Neural progenitor cell (in vitro differentiated cells): Measurements from ENCODE around the gene SMYD3. TPM values are rescaled to one million over a fixed set of nuclear protein-coding genes. Genes with fewer than 3 reads are reported as not detected.

Experiments
- DNase-seq: peaks from one replicate; pipeline ENCODE4 v3.0.0-alpha.2; 2016; ENCODE audit warnings: low spot score
- H2AFZ ChIP-seq: fragments of 200-600 bp; sonication (generic); replicated peaks from 2 replicates; pipeline ENCODE4 v1.6.1; 2016; ENCODE audit warnings: antibody characterized with exemption
- H3F3A ChIP-seq: fragments of 200-600 bp; sonication (generic); 2 replicates; pipeline ENCODE4 v1.6.1; 2016; ENCODE audit warnings: antibody characterized with exemption, low read depth
- H3K27ac ChIP-seq: fragments of 200-600 bp; sonication (generic); 2 replicates; pipeline ENCODE4 v1.5.1; 2016; ENCODE audit warnings: mild to moderate bottlenecking
- H3K27me3 ChIP-seq: fragments of 200-600 bp; sonication (generic); 2 replicates; pipeline ENCODE4 v1.6.1; 2016; ENCODE audit warnings: mild to moderate bottlenecking, moderate library complexity
- H3K36me3 ChIP-seq: fragments of 200-600 bp; sonication (generic); 2 replicates; pipeline ENCODE4 v1.5.1; 2016
- H3K4me1 ChIP-seq: fragments of 200-600 bp; sonication (generic); 2 replicates; pipeline ENCODE4 v1.6.1; 2016; ENCODE audit warnings: mixed run types
- H3K4me2 ChIP-seq: fragments of 200-600 bp; sonication (generic); 2 replicates; pipeline ENCODE4 v1.6.1; 2016
- H3K4me3 ChIP-seq: fragments of 200-600 bp; sonication (generic); 2 replicates; pipeline ENCODE4 v1.5.1; 2016
- H3K79me2 ChIP-seq: fragments of 200-600 bp; sonication (generic); 2 replicates; pipeline ENCODE4 v1.6.1; 2016; ENCODE audit warnings: low read depth
- H3K9ac ChIP-seq: fragments of 200-600 bp; sonication (generic); 2 replicates; pipeline ENCODE4 v1.6.1; 2016
- H3K9me3 ChIP-seq: fragments of 200-600 bp; sonication (generic); 2 replicates; pipeline ENCODE4 v1.5.1; 2016; ENCODE audit warnings: low read depth
- H4K20me1 ChIP-seq: fragments of 200-600 bp; sonication (generic); 2 replicates; pipeline ENCODE4 v1.6.1; 2016; ENCODE audit warnings: low read depth
- H3K27ac Mint-ChIP-seq: 3 replicates; pipeline ENCODE4 v1.8.0; 2021; ENCODE audit warnings: mixed read lengths
- H3K27me3 Mint-ChIP-seq: 2 replicates; pipeline ENCODE4 v1.8.0; 2022; ENCODE audit warnings: low read depth, mild to moderate bottlenecking, inconsistent platforms, moderate library complexity, mixed read lengths; ENCODE audit not compliant: insufficient read depth
- H3K36me3 Mint-ChIP-seq: 3 replicates; pipeline ENCODE4 v1.8.0; 2021; ENCODE audit warnings: mixed read lengths
- H3K4me1 Mint-ChIP-seq: 3 replicates; pipeline ENCODE4 v1.8.0; 2021; ENCODE audit warnings: mixed read lengths
- H3K4me3 Mint-ChIP-seq: 3 replicates; pipeline ENCODE4 v1.8.0; 2021; ENCODE audit warnings: mild to moderate bottlenecking, moderate library complexity, mixed read lengths
- H3K9me3 Mint-ChIP-seq: 3 replicates; pipeline ENCODE4 v1.8.0; 2020; ENCODE audit warnings: mixed read lengths
- CTCF ChIP-seq: fragments of 200-600 bp; sonication (generic); IDR thresholded peaks from 2 replicates; pipeline ENCODE4 v1.5.1; 2017; ENCODE audit warnings: antibody characterized with exemption, mild to moderate bottlenecking
- EZH2 ChIP-seq: fragments of 200-600 bp; sonication (generic); IDR thresholded peaks from 2 replicates; pipeline ENCODE4 v1.6.1; 2017; ENCODE audit warnings: antibody characterized with exemption, mild to moderate bottlenecking, moderate library complexity
- EZH2phosphoT487 ChIP-seq: fragments of 200-600 bp; sonication (generic); IDR thresholded peaks from 2 replicates; pipeline ENCODE4 v1.6.1; 2017; ENCODE audit warnings: antibody characterized with exemption
- total RNA-seq: library from RNA; depleted of rRNA; stranded (reverse); fragments of >200 nt; gene quantifications from 2 replicates; pipeline ENCODE4 v1.2.3, GENCODE V29; 2015; ENCODE audit warnings: low replicate concordance

The SMYD3 gene
- total RNA-seq, 1 donor from 2014 or later, result 43.2 TPM

DNA sequence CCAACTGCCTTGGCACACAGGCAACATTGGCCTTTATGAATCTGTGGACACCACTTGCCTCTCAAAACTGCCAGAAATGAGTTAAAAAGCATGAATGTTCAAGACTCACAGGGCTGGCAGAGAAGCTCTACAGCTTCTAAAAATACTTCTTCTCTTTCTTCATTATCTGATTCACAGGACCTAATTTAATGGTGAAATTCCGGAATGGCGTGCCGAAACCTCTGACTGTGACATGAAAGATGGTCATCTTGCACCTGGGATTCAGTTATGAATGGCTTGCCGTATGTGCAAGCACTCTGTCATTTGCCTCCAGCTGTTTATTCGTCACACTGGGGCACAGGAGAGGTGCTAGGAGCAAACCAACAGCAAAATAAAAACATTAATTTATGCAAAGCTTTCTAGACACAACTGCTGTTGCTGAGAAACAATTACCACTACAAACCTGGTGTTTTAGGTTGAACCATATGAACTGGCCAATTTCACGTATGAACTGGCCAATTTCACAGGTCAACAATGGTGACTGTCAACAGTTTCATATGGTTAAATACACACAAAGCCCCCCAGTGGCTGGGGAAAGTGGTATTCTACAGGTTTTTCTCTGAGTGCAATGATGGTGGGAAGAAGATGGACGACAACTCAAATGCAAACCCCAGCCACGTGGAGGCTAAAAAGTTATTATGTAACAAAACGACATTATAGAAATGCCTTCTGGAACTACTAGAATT is 704.0 kb downstream of the SMYD3 start:
- H3K27me3 Mint-ChIP-seq, result peaks cover 2% of the 10 kb centered on the region
- no peaks in the 10 kb centered on the region for H3K9me3 Mint-ChIP-seq
- no peak overlapping the region for H3K27ac Mint-ChIP-seq

DNA sequence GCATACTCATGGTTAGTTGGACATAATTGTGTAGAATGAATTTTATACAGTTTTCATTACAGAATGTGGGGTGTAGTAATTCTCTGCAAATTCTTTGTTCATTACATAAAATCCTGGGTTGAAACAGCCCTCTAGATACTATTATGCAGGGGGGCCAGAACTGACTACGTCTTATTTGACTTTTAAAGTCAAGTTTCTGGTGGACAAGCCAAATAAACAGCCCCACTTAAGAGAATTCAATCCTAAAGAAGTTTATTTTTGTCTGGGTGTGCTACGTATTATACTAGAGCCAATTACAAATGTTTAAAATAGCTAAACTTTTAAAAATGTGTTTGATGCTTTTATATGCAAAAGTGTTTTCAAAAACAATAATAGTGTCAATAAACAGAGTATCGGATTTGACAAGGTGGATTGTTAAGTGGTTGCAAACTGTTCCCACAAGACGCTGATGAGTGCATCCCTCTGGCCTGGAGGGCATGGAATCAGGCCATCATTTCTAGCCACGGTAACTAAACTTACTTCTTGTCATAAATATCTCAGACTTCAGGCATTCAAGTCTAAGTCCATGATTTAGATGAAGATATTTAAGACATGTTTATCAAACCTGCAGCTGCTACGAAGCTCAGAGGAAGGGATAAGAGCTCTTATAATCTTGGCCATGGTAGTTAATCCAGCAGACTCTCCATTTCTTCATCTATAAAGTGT is 706.0 kb downstream of the SMYD3 start:
- H3K36me3 ChIP-seq, result no peaks in the 10 kb centered on the region
- Mint-ChIP-seq H3K9me3 (no peaks in the 10 kb centered on the region), H3K36me3 (no peaks in the 10 kb centered on the region), H3K4me3 (no peak overlapping the region), H3K27ac (no peak overlapping the region), H3K27me3 (no peaks in the 10 kb centered on the region), H3K4me1 (no peaks in the 10 kb centered on the region)
- no peaks in the 10 kb centered on the region for H4K20me1 ChIP-seq
- no peak for DNase-seq
- H3K27ac ChIP-seq, result no peak overlapping the region
- H3K4me2 ChIP-seq, result no peak overlapping the region
- no peak overlapping the region for H2AFZ ChIP-seq
- TF ChIP-seq EZH2, result no peak
- no peak for TF ChIP-seq CTCF
- no peak for TF ChIP-seq EZH2phosphoT487
- no peaks in the 10 kb centered on the region for H3F3A ChIP-seq
- no peaks in the 10 kb centered on the region for H3K27me3 ChIP-seq
- peaks cover 2% of the 10 kb centered on the region for H3K4me1 ChIP-seq
- H3K9ac ChIP-seq, result no peak overlapping the region
- H3K9me3 ChIP-seq, result no peaks in the 10 kb centered on the region
- no peak overlapping the region for H3K4me3 ChIP-seq
- H3K79me2 ChIP-seq, result no peaks in the 10 kb centered on the region

More for the DNA sequence above, 704.0 kb downstream of the SMYD3 start:
- no peaks in the 10 kb centered on the region for H3K4me1 Mint-ChIP-seq
- Histone ChIP-seq H3K9me3 (no peaks in the 10 kb centered on the region), H3K27me3 (no peaks in the 10 kb centered on the region), H3K27ac (no peak overlapping the region), H4K20me1 (no peaks in the 10 kb centered on the region), H3K4me3 (no peak overlapping the region), H3K9ac (no peak overlapping the region), H3F3A (no peaks in the 10 kb centered on the region), H3K4me1 (peaks cover 2% of the 10 kb centered on the region), H2AFZ (no peak overlapping the region), H3K36me3 (no peaks in the 10 kb centered on the region), H3K79me2 (no peaks in the 10 kb centered on the region), H3K4me2 (no peak overlapping the region)
- no peak overlapping the region for H3K4me3 Mint-ChIP-seq
- TF ChIP-seq EZH2, result no peak
- TF ChIP-seq EZH2phosphoT487, result no peak
- TF ChIP-seq CTCF, result no peak
- no peak for DNase-seq
- H3K36me3 Mint-ChIP-seq, result no peaks in the 10 kb centered on the region

DNA sequence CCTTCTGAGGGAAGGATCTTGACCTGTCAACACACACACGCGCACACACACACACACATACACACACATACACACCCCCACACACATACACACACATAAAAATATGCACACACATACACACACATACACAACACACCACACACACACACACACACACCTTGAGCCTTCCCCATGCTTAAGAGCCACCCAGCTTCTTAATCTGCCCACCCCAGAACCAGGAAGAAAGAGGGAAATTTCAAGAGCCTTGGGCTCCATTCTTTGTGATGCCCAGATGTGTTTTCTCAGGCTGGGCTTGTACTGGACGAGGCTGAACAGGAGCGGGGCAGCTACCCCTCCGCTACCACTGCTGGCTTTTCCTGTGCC is 708.7 kb downstream of the SMYD3 start:
- H3K4me2 ChIP-seq, result no peak overlapping the region
- no peak overlapping the region for H3K4me3 ChIP-seq
- Mint-ChIP-seq H3K27me3 (no peaks in the 10 kb centered on the region), H3K36me3 (no peaks in the 10 kb centered on the region), H3K9me3 (no peaks in the 10 kb centered on the region), H3K27ac (no peak overlapping the region), H3K4me1 (no peaks in the 10 kb centered on the region), H3K4me3 (no peak overlapping the region)
- H2AFZ ChIP-seq, result no peak overlapping the region
- TF ChIP-seq EZH2 (no peak), CTCF (no peak), EZH2phosphoT487 (no peak)
- no peak overlapping the region for H3K27ac ChIP-seq
- no peaks in the 10 kb centered on the region for H3K36me3 ChIP-seq
- no peak for DNase-seq
- H3K9me3 ChIP-seq, result no peaks in the 10 kb centered on the region
- H3K4me1 ChIP-seq, result no peaks in the 10 kb centered on the region
- no peak overlapping the region for H3K9ac ChIP-seq
- no peaks in the 10 kb centered on the region for H3K27me3 ChIP-seq
- H3K79me2 ChIP-seq, result no peaks in the 10 kb centered on the region
- H4K20me1 ChIP-seq, result no peaks in the 10 kb centered on the region
- H3F3A ChIP-seq, result no peaks in the 10 kb centered on the region
